ENCODE measurements around the gene S100A7.

S100A7 gene

GRCh38 chr1:153443486-153443885 is 17.0 kb downstream of the S100A7 start:
- no peak overlapping the region for H2BK15ac ChIP-seq (ENCODE audit: low read depth, poor library complexity, severe bottlenecking)
- no peak overlapping the region for H3K4me3 ChIP-seq (ENCODE audit: insufficient read depth in 1 of 2, low read depth in 1 of 2, low read length in 2 of 2)

GRCh38 chr1:153441238-153441755 is 19.2 kb downstream of the S100A7 start:
- Histone ChIP-seq H3K14ac (ENCODE audit: low read length in 2 of 2) (no peak overlapping the region), H3K9ac (ENCODE audit: low read length) (no peak overlapping the region), H2BK120ac (ENCODE audit: low read depth, low read length) (no peak overlapping the region), H2AK5ac (ENCODE audit: low read length, severe bottlenecking) (no peak overlapping the region), H3K4ac (ENCODE audit: low read depth in 1 of 2, low read length in 2 of 2) (no peak overlapping the region), H3K27me3 (ENCODE audit: control insufficient read depth in 1 of 2, insufficient read depth in 1 of 2, low read length in 2 of 2) (peaks cover 0 to 48% of the 10 kb centered on the region in 2 experiments), H3K36me3 (ENCODE audit: control insufficient read depth in 1 of 2, insufficient read depth in 2 of 2, low read depth in 1 of 2, low read length in 2 of 2) (no peaks in the 10 kb centered on the region), H3K23ac (ENCODE audit: low read length in 2 of 2) (no peak overlapping the region), H3K9me3 (ENCODE audit: control insufficient read depth, low read length) (no peaks in the 10 kb centered on the region), H3K79me1 (replicated peaks; ENCODE audit: low read length, poor library complexity, severe bottlenecking) (no peaks in the 10 kb centered on the region), H4K8ac (ENCODE audit: low read length) (no peak overlapping the region), H3K4me2 (ENCODE audit: low read length, poor library complexity, severe bottlenecking) (no peak overlapping the region), H3K4me1 (ENCODE audit: control insufficient read depth, insufficient read depth, low read depth, low read length) (no peaks in the 10 kb centered on the region), H2AFZ (ENCODE audit: low read depth, low read length) (no peak overlapping the region), H3K4me3 (ENCODE audit: insufficient read depth in 1 of 2, low read depth in 1 of 2, low read length in 2 of 2) (no peak overlapping the region), H3K27ac (ENCODE audit: low read length, poor library complexity, severe bottlenecking) (no peak overlapping the region), H2BK5ac (ENCODE audit: low read depth, low read length, poor library complexity, severe bottlenecking) (no peak overlapping the region), H3K18ac (ENCODE audit: low read depth in 1 of 2, low read length in 2 of 2) (no peak overlapping the region), H2BK15ac (ENCODE audit: low read depth, poor library complexity, severe bottlenecking) (no peak overlapping the region), H4K91ac (ENCODE audit: low read length) (no peak overlapping the region), H2BK12ac (ENCODE audit: low read length in 2 of 2) (no peak overlapping the region)
- no peak for DNase-seq
- WGBS = 73% methylated on average over 9 of the region's 9 CpGs

More at GRCh38 chr1:153443486-153443885, 17.0 kb downstream of the S100A7 start:
- Histone ChIP-seq H2BK5ac (ENCODE audit: low read depth, low read length, poor library complexity, severe bottlenecking) (no peak overlapping the region), H3K14ac (ENCODE audit: low read length in 2 of 2) (no peak overlapping the region), H4K91ac (ENCODE audit: low read length) (no peak overlapping the region), H3K9ac (ENCODE audit: low read length) (no peak overlapping the region), H3K4ac (ENCODE audit: low read depth in 1 of 2, low read length in 2 of 2) (no peak overlapping the region), H2AFZ (ENCODE audit: low read depth, low read length) (no peak overlapping the region), H2BK12ac (ENCODE audit: low read length in 2 of 2) (no peak overlapping the region), H3K27me3 (ENCODE audit: control insufficient read depth in 1 of 2, insufficient read depth in 1 of 2, low read length in 2 of 2) (peaks cover 0 to 27% of the 10 kb centered on the region in 2 experiments), H3K18ac (ENCODE audit: low read depth in 1 of 2, low read length in 2 of 2) (no peak overlapping the region), H3K36me3 (ENCODE audit: control insufficient read depth in 1 of 2, insufficient read depth in 2 of 2, low read depth in 1 of 2, low read length in 2 of 2) (no peaks in the 10 kb centered on the region), H3K27ac (ENCODE audit: low read length, poor library complexity, severe bottlenecking) (no peak overlapping the region), H3K79me1 (replicated peaks; ENCODE audit: low read length, poor library complexity, severe bottlenecking) (no peaks in the 10 kb centered on the region), H2BK120ac (ENCODE audit: low read depth, low read length) (no peak overlapping the region), H3K23ac (ENCODE audit: low read length in 2 of 2) (no peak overlapping the region), H2AK5ac (ENCODE audit: low read length, severe bottlenecking) (no peak overlapping the region), H3K4me2 (ENCODE audit: low read length, poor library complexity, severe bottlenecking) (no peak overlapping the region), H4K8ac (ENCODE audit: low read length) (no peak overlapping the region), H3K4me1 (ENCODE audit: control insufficient read depth, insufficient read depth, low read depth, low read length) (no peaks in the 10 kb centered on the region), H3K9me3 (ENCODE audit: control insufficient read depth, low read length) (no peaks in the 10 kb centered on the region)
- no peak for DNase-seq
- 82% methylated on average over 1 of the region's 4 CpGs for WGBS

GRCh38 chr1:153439273-153439672 is 21.2 kb downstream of the S100A7 start:
- H3K9ac ChIP-seq (ENCODE audit: low read length) = no peak overlapping the region
- no peak for DNase-seq
- H2BK5ac ChIP-seq (ENCODE audit: low read depth, low read length, poor library complexity, severe bottlenecking) = no peak overlapping the region
- no peak overlapping the region for H2AK5ac ChIP-seq (ENCODE audit: low read length, severe bottlenecking)
- no peak overlapping the region for H2BK12ac ChIP-seq (ENCODE audit: low read length in 2 of 2)
- no peak overlapping the region for H3K4ac ChIP-seq (ENCODE audit: low read depth in 1 of 2, low read length in 2 of 2)
- no peaks in the 10 kb centered on the region for H3K4me1 ChIP-seq (ENCODE audit: control insufficient read depth, insufficient read depth, low read depth, low read length)
- no peak overlapping the region for H4K8ac ChIP-seq (ENCODE audit: low read length)
- no peaks in the 10 kb centered on the region for H3K79me1 ChIP-seq (replicated peaks; ENCODE audit: low read length, poor library complexity, severe bottlenecking)
- no peak overlapping the region for H3K4me2 ChIP-seq (ENCODE audit: low read length, poor library complexity, severe bottlenecking)
- no peak overlapping the region for H3K18ac ChIP-seq (ENCODE audit: low read depth in 1 of 2, low read length in 2 of 2)
- H2BK15ac ChIP-seq (ENCODE audit: low read depth, poor library complexity, severe bottlenecking) = no peak overlapping the region
- H3K23ac ChIP-seq (ENCODE audit: low read length in 2 of 2) = no peak overlapping the region
- no peak overlapping the region for H2AFZ ChIP-seq (ENCODE audit: low read depth, low read length)
- no peak overlapping the region for H3K14ac ChIP-seq (ENCODE audit: low read length in 2 of 2)
- peaks cover 0 to 58% of the 10 kb centered on the region in 2 experiments for H3K27me3 ChIP-seq (ENCODE audit: control insufficient read depth in 1 of 2, insufficient read depth in 1 of 2, low read length in 2 of 2)
- no peak overlapping the region for H2BK120ac ChIP-seq (ENCODE audit: low read depth, low read length)
- no peak overlapping the region for H3K27ac ChIP-seq (ENCODE audit: low read length, poor library complexity, severe bottlenecking)
- no peaks in the 10 kb centered on the region for H3K36me3 ChIP-seq (ENCODE audit: control insufficient read depth in 1 of 2, insufficient read depth in 2 of 2, low read depth in 1 of 2, low read length in 2 of 2)
- no peak overlapping the region for H4K91ac ChIP-seq (ENCODE audit: low read length)
- H3K9me3 ChIP-seq (ENCODE audit: control insufficient read depth, low read length) = no peaks in the 10 kb centered on the region
- no peak overlapping the region for H3K4me3 ChIP-seq (ENCODE audit: insufficient read depth in 1 of 2, low read depth in 1 of 2, low read length in 2 of 2)

- Histone ChIP-seq H3K4me3 (ENCODE audit: insufficient read depth in 1 of 2, low read depth in 1 of 2, low read length in 2 of 2) (no peak overlapping the region), H2BK120ac (ENCODE audit: low read depth, low read length) (no peak overlapping the region), H2BK12ac (ENCODE audit: low read length in 2 of 2) (no peak overlapping the region), H3K36me3 (ENCODE audit: control insufficient read depth in 1 of 2, insufficient read depth in 2 of 2, low read depth in 1 of 2, low read length in 2 of 2) (no peaks in the 10 kb centered on the region), H2BK5ac (ENCODE audit: low read depth, low read length, poor library complexity, severe bottlenecking) (no peak overlapping the region), H2BK15ac (ENCODE audit: low read depth, poor library complexity, severe bottlenecking) (no peak overlapping the region), H3K79me1 (replicated peaks; ENCODE audit: low read length, poor library complexity, severe bottlenecking) (no peaks in the 10 kb centered on the region), H3K18ac (ENCODE audit: low read depth in 1 of 2, low read length in 2 of 2) (no peak overlapping the region), H3K4ac (ENCODE audit: low read depth in 1 of 2, low read length in 2 of 2) (no peak overlapping the region), H3K9me3 (ENCODE audit: control insufficient read depth, low read length) (no peaks in the 10 kb centered on the region), H3K4me1 (ENCODE audit: control insufficient read depth, insufficient read depth, low read depth, low read length) (no peaks in the 10 kb centered on the region), H3K4me2 (ENCODE audit: low read length, poor library complexity, severe bottlenecking) (no peak overlapping the region), H3K9ac (ENCODE audit: low read length) (no peak overlapping the region), H4K8ac (ENCODE audit: low read length) (no peak overlapping the region), H2AFZ (ENCODE audit: low read depth, low read length) (no peak overlapping the region), H3K27ac (ENCODE audit: low read length, poor library complexity, severe bottlenecking) (no peak overlapping the region), H3K23ac (ENCODE audit: low read length in 2 of 2) (no peak overlapping the region), H3K14ac (ENCODE audit: low read length in 2 of 2) (no peak overlapping the region), H4K91ac (ENCODE audit: low read length) (no peak overlapping the region), H3K27me3 (ENCODE audit: control insufficient read depth in 1 of 2, insufficient read depth in 1 of 2, low read length in 2 of 2) (peaks cover 0 to 60% of the 10 kb centered on the region in 2 experiments), H2AK5ac (ENCODE audit: low read length, severe bottlenecking) (no peak overlapping the region)
- 57% methylated on average over 6 of the region's 7 CpGs for WGBS
- no peak for DNase-seq
Observed at GRCh38 chr1:153438599-153438998, 21.9 kb downstream of the S100A7 start.
